Activated T-helper 1 cell treated with Interleukin-2 at 50 U/mL for 16 hours (primary cell): ENCODE data around the gene TTC17.
"Not testable (repeated sequence)": the region's sequence is repeated elsewhere in the genome, so short reads cannot be mapped to it uniquely, and the experiment has no call there.

Source experiments
- DNase-seq: peaks from one replicate; pipeline ENCODE4 v3.0.0-alpha.2; 2020; ENCODE audit warnings: low read depth

Gene TTC17

DNA sequence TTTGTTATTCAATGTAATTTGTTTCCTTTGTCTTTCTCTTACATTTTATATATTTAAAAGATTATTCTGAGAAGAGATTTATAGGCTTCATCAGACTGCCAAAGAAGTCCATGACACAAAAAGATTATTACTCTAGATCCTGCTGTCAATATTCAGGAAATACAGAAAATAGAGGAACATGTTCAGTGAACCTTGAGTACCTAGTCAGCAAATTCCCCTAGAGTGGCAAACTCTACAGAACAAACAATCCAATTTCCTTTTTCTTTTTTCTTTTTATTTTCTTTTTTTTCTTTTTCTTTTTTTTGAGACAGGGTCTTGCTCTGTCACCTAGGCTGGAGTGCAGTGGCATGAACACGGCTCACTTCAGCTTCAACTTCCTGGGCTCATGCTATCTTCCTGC, 23.9 kb downstream of the TTC17 start:
- DNase-seq, result no peak

DNA sequence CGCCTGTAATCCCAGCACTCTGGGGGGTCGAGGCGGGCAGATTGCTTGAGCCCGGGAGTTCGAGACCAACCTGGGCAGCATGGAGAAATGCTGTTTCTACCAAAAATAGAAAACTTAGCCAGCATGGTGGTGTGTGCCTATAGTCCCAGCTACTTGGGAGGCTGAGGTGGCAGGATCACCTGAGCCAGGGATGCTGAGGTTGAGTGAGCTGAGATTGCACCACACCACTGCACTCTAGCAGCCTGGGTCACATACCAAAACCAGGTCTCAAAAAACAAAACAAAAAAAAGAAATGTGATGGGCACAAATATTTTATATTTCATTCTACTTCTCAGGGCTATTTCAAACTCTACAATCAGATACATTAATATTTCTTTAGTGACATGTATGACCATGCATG, 25.7 kb downstream of the TTC17 start:
- no peak for DNase-seq

DNA sequence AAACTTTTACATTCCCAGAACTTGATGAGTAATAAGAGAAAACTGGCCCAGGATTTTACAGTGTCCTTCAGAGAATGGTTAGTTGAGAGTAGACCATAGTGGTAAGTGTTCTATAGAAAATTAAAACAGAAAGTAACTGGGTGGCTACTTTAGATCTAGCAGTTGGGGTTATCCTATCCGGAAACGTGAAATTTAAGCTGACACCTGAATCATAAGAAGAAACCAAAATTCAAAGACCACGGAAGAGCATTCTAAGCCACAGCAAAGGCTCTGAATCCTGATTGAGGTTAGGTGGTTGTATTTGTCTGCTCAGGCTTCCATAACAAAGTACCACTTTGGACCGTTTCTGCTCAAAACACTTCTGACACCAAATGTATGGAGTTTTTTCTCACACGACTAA, 34.0 kb downstream of the TTC17 start:
- DNase-seq, result no peak

DNA sequence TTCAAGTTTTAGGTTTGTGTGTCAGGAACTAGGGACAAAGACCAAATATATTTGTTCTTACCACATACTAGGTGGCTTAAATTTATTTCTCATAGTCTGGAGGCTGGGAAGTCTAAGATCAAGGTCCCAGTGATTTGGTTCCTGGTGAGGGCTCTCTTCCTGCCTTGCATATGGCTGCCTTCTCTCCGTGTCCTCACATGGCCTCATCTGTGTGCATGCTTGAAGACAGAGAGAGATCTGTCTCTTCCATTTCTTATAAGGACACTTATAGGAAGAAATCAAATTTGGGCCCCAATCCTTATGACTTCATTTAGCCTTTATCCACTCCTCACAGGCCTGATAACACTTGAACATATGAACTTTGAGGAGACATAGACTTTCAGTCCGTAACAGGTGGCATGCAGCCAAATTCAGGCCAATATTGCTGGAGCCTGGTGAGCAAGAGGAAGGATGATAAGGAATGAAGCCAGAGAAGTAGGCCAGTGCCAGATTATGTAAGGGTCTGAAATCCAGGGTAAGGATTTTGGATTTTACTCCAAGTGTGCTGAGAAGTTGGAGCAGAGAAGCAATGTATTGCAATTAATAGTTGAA, 35.1 kb downstream of the TTC17 start:
- no peak for DNase-seq

DNA sequence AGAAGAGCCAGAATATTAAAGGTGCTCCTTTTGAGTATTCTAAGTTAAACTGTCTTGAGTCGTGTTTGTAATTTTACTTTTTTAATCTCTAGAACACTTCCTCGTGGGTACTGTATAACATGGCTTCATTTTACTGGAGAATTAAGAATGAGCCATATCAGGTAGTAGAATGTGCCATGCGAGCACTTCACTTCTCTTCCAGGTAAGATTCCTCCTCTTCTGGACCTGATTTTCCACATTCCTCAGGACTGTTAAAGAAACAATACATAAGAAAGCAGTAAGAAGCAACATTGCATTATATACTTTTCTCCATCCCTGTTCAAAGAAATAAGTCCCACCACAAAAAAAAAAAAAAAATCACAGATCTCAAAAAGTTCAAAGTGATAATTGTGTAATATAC, 37.9 kb downstream of the TTC17 start:
- DNase-seq, result no peak

DNA sequence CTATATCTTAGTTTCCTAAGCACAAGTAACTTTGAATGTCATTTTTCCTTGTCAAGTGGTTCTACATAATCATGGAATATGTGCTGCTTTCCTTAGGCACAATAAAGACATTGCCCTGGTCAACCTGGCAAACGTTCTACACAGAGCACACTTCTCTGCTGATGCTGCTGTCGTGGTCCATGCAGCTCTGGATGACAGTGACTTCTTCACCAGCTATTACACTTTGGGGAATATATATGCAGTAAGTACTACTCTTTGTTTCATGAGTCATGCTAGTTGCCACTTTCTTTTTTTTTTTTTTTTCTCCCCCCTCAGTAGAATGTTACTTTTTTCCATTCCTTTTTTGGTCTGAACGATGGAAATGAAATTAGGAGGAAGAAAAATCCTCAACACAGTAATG, 38.5 kb downstream of the TTC17 start:
- no peak for DNase-seq

DNA sequence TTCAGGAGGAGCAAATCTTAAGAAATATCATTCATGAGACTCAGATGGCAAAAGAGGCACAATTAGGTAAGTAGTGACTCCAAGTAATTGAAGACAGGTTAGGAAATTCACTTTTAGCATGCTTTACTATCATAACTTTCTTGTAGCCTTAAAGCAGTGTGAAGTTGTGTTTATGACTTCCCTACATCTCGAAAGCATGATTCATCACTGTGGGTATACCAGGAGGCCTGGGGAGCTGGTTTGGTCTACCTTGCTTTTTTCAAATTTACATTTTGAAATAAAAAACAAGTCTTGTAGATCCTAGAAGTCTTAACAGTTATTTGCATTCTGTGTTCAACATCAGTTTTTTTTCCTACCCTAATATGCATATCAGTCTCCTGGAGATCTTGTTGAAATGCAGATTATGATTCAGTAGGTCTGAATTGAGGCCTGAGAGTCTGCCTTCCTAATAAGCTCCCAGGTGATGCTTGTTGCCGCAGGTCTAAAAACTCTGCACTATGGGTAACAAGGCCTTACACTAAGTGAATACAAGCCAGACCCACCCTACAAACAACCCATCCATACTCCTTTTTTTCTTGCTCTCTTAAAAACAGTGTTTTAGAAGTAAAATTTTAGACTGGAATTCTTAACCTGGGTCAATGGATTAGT, 41.4 kb downstream of the TTC17 start:
- no peak for DNase-seq

DNA sequence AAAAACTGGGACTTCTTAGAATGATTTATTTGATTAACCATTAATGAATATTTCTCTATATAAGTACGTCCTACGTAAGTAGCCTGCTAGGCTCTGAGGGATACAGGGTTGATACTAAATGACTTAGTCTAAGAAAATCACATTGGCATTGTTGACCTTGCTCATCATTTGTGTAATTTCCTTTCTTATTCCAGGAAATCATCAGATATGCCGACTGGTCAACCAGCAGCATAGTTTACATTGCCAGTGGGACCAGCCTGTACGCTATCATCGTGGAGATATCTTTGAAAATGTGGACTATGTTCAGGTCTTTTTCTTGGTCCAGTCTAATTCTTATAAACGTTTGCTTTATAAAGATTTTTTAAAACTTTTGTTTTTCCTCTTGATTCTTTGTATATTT, 42.5 kb downstream of the TTC17 start:
- DNase-seq, result no peak

DNA sequence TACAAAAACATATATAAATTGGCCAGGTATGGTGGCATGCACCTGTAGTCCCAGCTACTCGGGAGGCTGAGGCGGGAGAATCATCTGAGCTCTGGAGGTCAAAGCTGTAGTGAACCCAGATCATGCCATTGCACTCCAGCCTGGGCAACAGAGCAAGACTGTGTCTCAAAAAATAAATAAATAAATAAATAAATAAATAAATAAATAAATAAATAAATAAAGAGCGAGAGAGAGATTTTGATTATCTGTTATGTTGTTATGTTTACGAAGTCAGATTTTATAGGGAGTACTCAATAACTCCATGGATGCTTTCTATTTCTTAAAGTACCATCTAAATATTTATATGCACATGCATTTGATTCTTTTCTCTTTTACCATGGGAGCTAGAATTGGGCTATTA, 43.1 kb downstream of the TTC17 start:
- not testable (repeated sequence) for DNase-seq

DNA sequence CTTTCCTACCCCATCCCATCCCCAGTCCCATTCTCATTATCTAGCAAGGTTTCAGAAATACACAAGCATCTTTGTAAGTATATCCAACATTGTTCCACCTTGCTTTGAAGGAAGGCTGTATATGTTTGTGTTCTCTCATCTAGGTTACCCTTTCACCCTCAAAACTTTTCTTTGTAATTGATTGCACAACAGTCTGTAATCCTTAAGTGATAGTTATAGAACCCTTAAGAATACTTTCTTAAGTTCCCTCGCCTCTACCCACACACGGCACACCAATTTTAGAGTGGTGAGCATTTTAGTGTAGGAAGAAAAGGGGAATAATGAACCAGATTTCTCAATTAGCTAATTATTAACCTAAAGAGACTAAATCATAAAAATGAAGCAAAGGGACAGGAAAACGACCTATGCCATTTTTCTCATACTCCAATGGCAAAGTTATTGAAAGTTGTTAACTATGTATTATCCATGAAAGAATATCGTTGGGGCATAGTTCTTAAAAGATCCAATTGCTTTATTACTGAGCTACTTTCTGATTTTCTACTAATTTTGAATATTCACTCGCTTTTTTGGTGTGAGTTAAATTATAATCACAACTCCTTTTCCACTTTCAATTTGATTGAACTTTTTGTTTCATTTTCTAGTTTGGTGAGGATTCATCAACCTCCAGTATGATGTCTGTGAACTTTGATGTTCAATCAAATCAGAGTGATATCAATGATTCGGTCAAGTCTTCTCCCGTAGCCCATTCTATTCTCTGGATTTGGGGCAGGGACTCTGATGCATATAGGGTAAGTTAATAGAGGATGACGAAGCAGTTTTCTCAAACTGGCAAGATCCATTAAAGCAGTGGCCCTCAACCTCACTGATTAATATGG, 44.9 kb downstream of the TTC17 start:
- DNase-seq, result no peak

DNA sequence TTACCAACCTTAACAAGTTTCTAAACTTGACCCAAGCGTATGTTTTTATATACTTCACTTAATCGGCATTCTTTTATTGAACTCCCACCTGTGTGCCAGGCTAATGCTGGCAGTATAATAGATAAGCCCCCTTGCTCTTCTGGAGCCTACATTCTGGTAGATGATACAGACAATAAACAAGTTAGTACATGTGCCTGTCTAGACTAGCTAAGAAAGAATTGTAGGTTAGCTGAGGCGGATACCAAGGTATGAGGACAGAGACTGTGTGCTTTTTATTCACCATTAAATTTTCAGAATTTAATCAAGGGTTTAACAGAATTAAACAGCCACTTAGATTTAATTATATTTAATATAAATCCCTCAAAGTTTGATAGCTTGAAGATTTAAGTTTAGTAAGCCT, 45.7 kb downstream of the TTC17 start:
- no peak for DNase-seq

DNA sequence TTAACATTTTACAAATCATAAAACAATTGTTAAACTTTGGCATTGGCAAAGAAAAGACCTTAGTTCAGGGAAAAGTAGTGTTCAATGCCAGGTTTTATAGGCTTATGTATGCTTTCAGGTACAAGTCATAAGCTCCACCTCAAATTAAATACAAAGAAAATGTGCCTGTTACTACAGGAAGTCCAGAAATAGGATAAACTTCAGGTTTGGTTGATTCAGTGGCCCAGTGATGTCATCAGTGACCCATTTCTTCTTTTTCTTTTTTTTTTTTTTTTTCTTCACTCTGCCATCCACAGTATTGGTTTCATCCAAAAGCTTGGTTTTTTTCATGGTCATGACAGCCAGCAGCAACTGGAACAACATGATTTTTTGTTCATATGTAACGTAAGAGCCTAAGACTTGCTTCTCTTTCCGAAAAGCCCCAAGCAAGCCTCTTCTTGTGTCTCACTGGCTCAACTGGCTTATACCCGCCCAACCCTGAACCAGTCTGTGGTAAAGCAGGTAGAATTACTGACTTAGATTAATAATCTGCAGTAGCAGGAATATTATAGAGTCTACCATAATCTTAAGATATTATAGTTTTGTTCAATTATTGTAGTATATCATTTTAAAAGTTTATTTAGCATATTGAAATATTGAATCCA, 46.2 kb downstream of the TTC17 start:
- DNase-seq, result no peak

DNA sequence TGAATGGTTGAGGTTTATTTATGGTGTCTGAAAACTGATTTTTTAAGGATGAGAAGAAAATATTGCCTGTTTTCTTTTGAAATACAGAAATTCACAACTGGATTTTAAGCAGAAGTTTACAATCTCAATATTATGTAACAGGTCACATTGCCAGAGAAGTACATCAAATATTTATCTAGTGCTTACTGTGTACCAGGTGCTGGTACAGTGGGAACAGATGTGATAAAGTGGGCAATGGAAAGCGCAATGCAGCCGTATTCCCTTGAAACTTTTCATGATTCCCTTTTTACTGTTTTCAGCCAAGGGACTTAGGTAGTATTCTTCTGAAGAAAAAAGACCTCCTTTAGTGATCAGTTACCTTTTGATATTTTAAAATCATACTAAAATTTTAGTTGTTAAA, 49.6 kb downstream of the TTC17 start:
- DNase-seq, result no peak

DNA sequence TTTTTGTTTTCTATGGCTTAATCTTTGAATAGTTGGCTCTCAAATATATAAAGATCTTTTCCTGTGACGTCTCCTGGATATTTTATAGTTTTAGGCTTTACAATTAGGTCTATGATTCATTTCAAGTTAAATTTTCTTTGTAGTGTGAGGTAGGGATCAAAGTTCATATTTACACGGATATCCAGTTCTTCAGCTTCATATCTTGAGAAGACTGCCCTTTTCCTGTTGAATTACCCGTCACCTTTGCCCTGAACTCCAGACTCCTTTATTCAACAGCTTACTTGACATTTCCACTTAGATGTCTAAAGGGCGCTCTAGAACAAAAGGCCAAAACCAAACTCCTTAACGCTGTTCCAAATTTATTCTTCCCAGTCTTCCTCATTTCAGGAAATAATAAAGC, 51.7 kb downstream of the TTC17 start:
- DNase-seq, result no peak

DNA sequence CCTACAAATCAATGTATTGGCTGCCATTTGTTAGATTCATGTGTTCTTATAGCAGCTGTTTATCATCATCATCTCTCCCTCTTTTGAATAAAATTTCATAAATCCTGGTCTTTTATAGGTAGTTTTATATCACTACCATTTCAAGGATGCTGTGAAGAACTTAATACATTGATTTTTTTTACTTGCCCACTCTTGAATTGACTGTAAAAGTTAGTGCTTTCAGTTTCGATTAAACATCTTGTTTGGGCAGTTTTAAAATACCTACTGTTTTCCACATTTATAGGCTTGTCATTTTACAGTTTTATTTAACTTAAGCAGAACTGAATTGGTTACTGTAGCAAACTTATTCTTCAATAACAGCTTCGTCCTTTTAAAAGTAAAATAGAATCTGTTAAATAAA, 59.5 kb downstream of the TTC17 start:
- DNase-seq, result no peak

DNA sequence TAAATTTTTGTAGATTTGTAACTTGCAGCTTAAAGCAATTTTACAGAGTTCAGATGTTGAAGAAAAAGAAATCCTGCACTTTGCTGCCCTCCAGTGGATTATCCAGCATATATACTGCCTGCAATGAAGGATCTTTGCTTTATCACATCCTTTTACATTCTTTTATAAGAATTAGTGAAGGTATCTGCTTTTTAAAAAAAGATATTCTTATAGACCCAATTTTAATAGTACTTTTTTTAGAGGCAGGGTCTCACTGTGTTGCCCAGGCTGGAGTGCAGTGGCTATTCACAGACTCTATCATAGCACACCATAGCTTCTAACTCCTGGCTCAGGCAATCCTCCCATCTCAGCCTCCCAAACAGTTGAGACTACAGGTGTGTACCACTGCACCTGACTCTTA, 60.7 kb downstream of the TTC17 start:
- DNase-seq, result no peak

DNA sequence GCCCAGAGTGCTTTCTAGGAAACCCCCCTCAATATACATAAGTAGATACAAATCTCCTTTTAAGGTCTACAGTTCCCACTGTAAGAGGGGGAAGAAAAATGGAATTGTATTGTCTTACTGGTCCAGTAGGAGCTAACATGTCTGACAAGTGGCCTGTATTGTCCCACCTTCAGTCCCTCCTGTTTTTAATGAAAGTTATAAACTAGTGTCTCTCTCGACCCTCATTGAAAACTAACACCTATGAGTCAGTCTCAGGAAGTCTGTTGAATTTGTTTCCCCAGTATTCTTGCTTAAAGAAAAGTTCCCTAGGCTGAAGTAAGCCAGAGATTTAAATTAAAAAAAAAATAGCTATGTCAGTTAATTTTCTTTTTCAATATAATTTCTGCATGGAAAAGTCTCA, 69.3 kb downstream of the TTC17 start:
- no peak for DNase-seq

DNA sequence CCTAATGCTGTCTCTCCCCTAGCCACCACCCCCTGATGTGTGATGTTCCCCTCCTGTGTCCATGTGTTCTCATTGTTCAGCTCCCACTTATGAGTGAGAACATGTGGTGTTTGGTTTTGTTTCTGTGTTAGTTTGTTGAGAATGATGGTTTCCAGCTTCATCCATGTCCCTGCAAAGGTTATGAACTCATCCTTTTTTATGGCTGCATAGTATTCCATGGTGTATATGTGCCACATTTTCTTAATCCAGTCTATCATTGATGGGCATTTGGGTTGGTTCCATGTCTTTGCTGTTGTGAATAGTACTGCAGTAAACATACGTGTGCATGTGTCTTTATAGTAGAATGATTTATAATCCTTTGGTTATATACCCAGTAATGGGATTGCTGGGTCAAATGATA, 72.2 kb downstream of the TTC17 start:
- DNase-seq, result not testable (repeated sequence)

DNA sequence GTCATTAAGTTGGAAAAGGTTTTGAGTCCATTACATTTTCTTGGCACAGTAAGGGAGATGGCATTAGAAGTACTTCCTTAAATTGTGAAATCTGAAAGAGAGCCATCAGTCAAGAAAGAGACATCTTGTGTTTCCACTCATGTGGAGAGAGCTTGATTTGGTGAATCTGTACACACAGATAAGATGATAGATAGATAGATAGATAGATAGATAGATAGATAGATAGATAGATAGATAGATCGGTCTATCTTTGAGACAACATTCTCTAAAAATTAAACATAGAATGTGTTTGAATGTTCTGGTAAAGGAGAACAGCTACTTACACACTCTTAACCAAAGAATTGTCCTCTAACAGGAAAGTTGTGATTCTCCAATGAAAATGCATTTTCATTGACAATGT, 76.2 kb downstream of the TTC17 start:
- DNase-seq, result no peak

DNA sequence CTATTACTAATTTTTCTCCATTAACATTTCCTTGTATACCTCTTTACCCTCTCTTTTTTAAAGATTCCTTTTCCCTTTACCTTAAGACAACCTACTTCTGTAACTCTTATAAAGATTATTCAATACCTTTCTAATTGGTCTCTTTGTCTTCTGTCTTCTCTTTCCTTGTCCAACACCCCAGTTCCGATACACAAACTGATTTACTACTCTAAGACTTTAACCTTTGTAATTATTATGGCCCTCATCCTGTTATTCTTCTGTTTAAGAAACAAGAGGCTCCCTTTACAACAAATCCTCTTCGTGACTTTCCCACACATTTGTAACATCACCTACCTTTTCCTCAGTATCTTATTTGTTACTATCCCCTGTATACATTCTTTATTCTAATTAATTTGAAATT, 81.8 kb downstream of the TTC17 start:
- no peak for DNase-seq

DNA sequence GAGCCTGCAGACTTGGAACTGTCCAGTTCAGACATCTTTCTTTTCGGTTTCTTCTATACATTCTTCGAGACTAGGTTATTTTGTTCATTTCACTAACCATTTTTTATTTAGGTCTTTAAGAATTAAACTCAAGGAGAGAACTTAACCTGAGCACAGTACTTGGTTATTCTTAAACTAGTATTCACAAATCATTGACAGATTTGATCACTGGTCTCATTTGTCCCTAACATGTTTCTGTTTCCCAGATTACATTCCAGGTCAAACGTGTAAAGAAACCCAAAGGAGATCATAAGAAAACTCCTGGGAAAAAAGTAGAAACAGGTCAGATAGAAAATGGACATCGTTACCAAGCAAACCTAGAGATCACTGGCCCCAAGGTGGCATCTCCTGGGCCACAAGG, 85.1 kb downstream of the TTC17 start:
- no peak for DNase-seq

DNA sequence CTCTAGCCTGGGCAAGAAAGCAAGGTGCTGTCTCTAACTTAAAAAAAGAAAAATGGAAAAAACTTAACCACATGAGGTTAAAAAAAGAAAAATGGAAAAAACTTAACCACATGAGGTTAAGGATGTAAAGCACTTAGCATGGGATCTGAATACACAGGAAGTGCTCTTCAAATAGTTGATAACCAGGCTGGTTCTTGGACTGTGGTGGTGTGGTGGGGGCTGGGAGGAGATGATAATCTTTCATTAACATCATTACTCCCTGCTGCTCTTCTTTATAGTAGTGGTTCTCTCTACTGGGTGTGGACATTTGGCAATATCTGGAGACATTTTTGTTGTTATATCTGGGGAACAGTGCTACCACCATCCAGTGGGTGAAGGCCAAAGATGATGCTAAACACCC, 88.4 kb downstream of the TTC17 start:
- no peak for DNase-seq

DNA sequence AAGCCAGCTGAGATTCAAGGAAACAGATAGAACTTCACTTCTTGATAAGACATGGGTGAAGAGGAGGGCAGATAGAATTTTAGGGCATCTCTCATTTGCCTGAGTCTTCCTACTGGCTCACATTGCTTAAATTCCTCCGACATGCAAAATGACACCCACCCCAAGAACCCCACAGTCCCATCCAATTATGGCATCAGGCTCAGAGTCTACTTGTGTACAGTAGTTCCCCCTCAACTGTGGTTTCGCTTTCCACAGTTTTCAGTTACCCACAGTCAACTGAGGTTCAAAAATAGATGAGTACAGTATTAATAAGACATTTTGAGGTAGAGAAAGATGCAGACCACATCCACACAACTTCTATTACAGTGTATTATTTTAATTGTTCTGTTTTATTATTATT, 99.8 kb downstream of the TTC17 start:
- no peak for DNase-seq
